ENCODE measurements around the gene KRT80.

Gene KRT80

GRCh38 chr12:52149182-52149641 lies 42.6 kb downstream of the KRT80 start:
- Histone ChIP-seq H3K27ac (no peak overlapping the region), H3K4me2 (ENCODE audit: low read length) (no peak overlapping the region), H3K79me2 (no peaks in the 10 kb centered on the region), H3K9me3 (ENCODE audit: control insufficient read depth, low read length) (no peaks in the 10 kb centered on the region), H3K9ac (no peak overlapping the region), H3K36me3 (ENCODE audit: control insufficient read depth, insufficient read depth, low read length) (no peaks in the 10 kb centered on the region), H3K27me3 (ENCODE audit: control insufficient read depth, insufficient read depth, low read length) (no peaks in the 10 kb centered on the region), H2AFZ (no peak overlapping the region), H3K4me3 (ENCODE audit: low read depth, low read length) (no peak overlapping the region), H3K4me1 (no peaks in the 10 kb centered on the region)
- no peak for TF ChIP-seq CTCF (IDR thresholded peaks at IDR 0.05)

GRCh38 chr12:52148464-52149181 lies 43.2 kb downstream of the KRT80 start:
- H3K79me2 ChIP-seq: no peaks in the 10 kb centered on the region
- no peak overlapping the region for H3K4me3 ChIP-seq (ENCODE audit: low read depth, low read length)
- H2AFZ ChIP-seq: no peak overlapping the region
- no peak overlapping the region for H3K9ac ChIP-seq
- H3K36me3 ChIP-seq (ENCODE audit: control insufficient read depth, insufficient read depth, low read length): no peaks in the 10 kb centered on the region
- no peaks in the 10 kb centered on the region for H3K4me1 ChIP-seq
- H3K4me2 ChIP-seq (ENCODE audit: low read length): no peak overlapping the region
- TF ChIP-seq CTCF (IDR thresholded peaks at IDR 0.05): no peak
- no peak overlapping the region for H3K27ac ChIP-seq
- H3K27me3 ChIP-seq (ENCODE audit: control insufficient read depth, insufficient read depth, low read length): no peaks in the 10 kb centered on the region
- no peaks in the 10 kb centered on the region for H3K9me3 ChIP-seq (ENCODE audit: control insufficient read depth, low read length)

GRCh38 chr12:52147964-52148463 lies 43.8 kb downstream of the KRT80 start:
- Histone ChIP-seq H3K9me3 (ENCODE audit: control insufficient read depth, low read length) (no peaks in the 10 kb centered on the region), H3K79me2 (no peaks in the 10 kb centered on the region), H3K4me1 (no peaks in the 10 kb centered on the region), H3K4me3 (ENCODE audit: low read depth, low read length) (no peak overlapping the region), H2AFZ (no peak overlapping the region), H3K27me3 (ENCODE audit: control insufficient read depth, insufficient read depth, low read length) (no peaks in the 10 kb centered on the region), H3K27ac (no peak overlapping the region), H3K36me3 (ENCODE audit: control insufficient read depth, insufficient read depth, low read length) (no peaks in the 10 kb centered on the region), H3K9ac (no peak overlapping the region), H3K4me2 (ENCODE audit: low read length) (no peak overlapping the region)
- TF ChIP-seq CTCF (IDR thresholded peaks at IDR 0.05): no peak

- no peak overlapping the region for H2AFZ ChIP-seq
- no peaks in the 10 kb centered on the region for H3K4me1 ChIP-seq
- H3K9ac ChIP-seq: no peak overlapping the region
These were observed 44.3 kb downstream of the KRT80 start for GRCh38 chr12:52147367-52147963.

More at GRCh38 chr12:52147367-52147963, 44.3 kb downstream of the KRT80 start:
- no peaks in the 10 kb centered on the region for H3K9me3 ChIP-seq (ENCODE audit: control insufficient read depth, low read length)
- H3K36me3 ChIP-seq (ENCODE audit: control insufficient read depth, insufficient read depth, low read length): no peaks in the 10 kb centered on the region
- H3K27me3 ChIP-seq (ENCODE audit: control insufficient read depth, insufficient read depth, low read length): no peaks in the 10 kb centered on the region
- no peak overlapping the region for H3K4me3 ChIP-seq (ENCODE audit: low read depth, low read length)
- TF ChIP-seq CTCF (IDR thresholded peaks at IDR 0.05): no peak
- no peaks in the 10 kb centered on the region for H3K79me2 ChIP-seq
- H3K4me2 ChIP-seq (ENCODE audit: low read length): no peak overlapping the region
- no peak overlapping the region for H3K27ac ChIP-seq

Measured in parathyroid adenoma (tissue), 2 donors.